ENCODE results near the gene SHQ1. TPM values are rescaled to one million over a fixed set of nuclear protein-coding genes. Genes with fewer than 3 reads are reported as not detected.

The SHQ1 gene
- total and polyA plus RNA-seq, 2 donors, result 17.4 to 22.6 TPM

DNA sequence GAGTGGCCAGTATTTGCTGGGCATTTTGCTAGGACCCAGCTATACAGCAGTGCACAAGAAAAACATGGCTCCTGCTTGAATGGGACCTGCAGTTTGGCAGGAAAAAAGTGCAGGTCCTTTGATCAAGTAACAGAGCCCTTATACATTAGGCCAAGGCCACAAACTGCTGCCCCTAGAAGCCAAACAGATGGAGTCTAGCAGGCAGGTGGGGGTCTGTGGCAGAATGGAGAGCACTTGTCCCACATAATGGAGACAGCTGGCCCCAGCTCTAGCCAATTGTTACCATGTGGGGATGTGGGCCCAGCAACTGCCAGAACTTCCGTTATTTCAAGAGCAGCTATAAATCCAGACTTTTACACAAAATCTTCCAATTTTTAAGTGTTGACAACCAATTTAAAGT, 79.3 kb downstream of the SHQ1 start:
- Histone ChIP-seq H3K27me3 (ENCODE audit: control insufficient read depth in 2 of 2, insufficient read depth in 1 of 2, low read length in 1 of 2) (no peaks in the 10 kb centered on the region), H3K4me3 (ENCODE audit: low read length in 2 of 2) (no peak overlapping the region), H3K4me1 (ENCODE audit: control insufficient read depth in 2 of 2, insufficient read depth in 2 of 2, low read length in 2 of 2) (peaks cover 0 to 2% of the 10 kb centered on the region in 2 donors), H3K36me3 (ENCODE audit: control insufficient read depth in 2 of 2, insufficient read depth in 2 of 2, low read length in 1 of 2) (peaks cover 5 to 6% of the 10 kb centered on the region in 2 donors), H3K27ac (ENCODE audit: low read depth in 1 of 2, low read length in 1 of 2) (no peak overlapping the region), H3K9me3 (ENCODE audit: control insufficient read depth in 2 of 2, insufficient read depth in 1 of 2, low read length in 1 of 2) (no peaks in the 10 kb centered on the region)
- 98% methylated on average over 1 of the region's 1 CpG for WGBS
- DNase-seq (ENCODE audit: low read depth in 6 of 9, low spot score in 9 of 9), result no peak

DNA sequence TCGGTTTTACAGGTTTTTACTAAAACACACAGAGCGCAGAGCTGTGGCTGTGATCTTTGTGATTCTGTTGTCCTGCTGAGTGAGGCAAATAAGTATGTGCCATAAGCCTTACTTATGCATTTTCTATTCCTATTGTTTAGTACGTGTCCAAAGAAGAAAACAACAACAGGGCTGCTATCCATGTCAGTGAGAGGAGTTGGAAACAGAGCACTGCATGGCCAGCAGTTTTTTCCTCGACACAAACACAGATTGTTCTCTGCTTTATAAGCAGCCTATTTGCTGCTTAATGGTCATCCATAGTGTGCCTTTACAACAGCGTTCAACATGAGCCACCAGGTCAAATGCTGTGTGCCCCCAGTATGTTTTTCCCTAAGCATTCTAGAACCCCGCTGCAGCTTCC, 79.8 kb downstream of the SHQ1 start:
- H3K27me3 ChIP-seq (ENCODE audit: control insufficient read depth in 2 of 2, insufficient read depth in 1 of 2, low read length in 1 of 2), result no peaks in the 10 kb centered on the region
- 96% methylated on average over 6 of the region's 6 CpGs for WGBS
- DNase-seq (ENCODE audit: low read depth in 6 of 9, low spot score in 9 of 9), result no peak
- H3K4me1 ChIP-seq (ENCODE audit: control insufficient read depth in 2 of 2, insufficient read depth in 2 of 2, low read length in 2 of 2), result peaks cover 0 to 2% of the 10 kb centered on the region in 2 donors
- H3K9me3 ChIP-seq (ENCODE audit: control insufficient read depth in 2 of 2, insufficient read depth in 1 of 2, low read length in 1 of 2), result no peaks in the 10 kb centered on the region
- no peak overlapping the region for H3K27ac ChIP-seq (ENCODE audit: low read depth in 1 of 2, low read length in 1 of 2)
- no peak overlapping the region for H3K4me3 ChIP-seq (ENCODE audit: low read length in 2 of 2)
- peaks cover 5 to 6% of the 10 kb centered on the region in 2 donors for H3K36me3 ChIP-seq (ENCODE audit: control insufficient read depth in 2 of 2, insufficient read depth in 2 of 2, low read length in 1 of 2)

DNA sequence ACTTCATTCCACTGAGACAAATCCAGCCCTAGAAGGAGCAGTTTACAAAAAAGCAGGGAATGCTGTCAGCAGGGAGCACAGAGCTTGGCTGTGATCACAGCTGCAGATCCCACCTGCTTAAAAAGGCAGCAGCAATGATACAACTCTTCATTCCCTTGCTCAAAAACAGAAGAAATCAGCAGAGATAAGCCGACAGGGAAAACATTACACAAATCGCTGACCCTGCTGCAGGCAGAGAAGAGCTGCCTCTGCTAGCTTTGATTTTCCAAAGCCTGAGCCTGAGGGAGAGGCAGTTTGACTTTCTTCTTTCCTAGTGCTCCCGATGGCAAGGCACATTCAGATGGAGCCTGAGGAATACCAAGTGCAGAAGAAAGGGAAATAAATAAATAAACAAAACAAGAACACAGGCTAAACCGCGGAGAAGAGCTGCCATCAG, 80.2 kb downstream of the SHQ1 start:
- no peak overlapping the region for H3K27ac ChIP-seq (ENCODE audit: low read depth in 1 of 2, low read length in 1 of 2)
- peaks cover 0 to 2% of the 10 kb centered on the region in 2 donors for H3K4me1 ChIP-seq (ENCODE audit: control insufficient read depth in 2 of 2, insufficient read depth in 2 of 2, low read length in 2 of 2)
- peaks cover 5 to 6% of the 10 kb centered on the region in 2 donors for H3K36me3 ChIP-seq (ENCODE audit: control insufficient read depth in 2 of 2, insufficient read depth in 2 of 2, low read length in 1 of 2)
- no peak overlapping the region for H3K4me3 ChIP-seq (ENCODE audit: low read length in 2 of 2)
- WGBS, result 95% methylated on average over 5 of the region's 5 CpGs
- no peaks in the 10 kb centered on the region for H3K9me3 ChIP-seq (ENCODE audit: control insufficient read depth in 2 of 2, insufficient read depth in 1 of 2, low read length in 1 of 2)
- no peaks in the 10 kb centered on the region for H3K27me3 ChIP-seq (ENCODE audit: control insufficient read depth in 2 of 2, insufficient read depth in 1 of 2, low read length in 1 of 2)
- DNase-seq (ENCODE audit: low read depth in 6 of 9, low spot score in 9 of 9), result no peak

DNA sequence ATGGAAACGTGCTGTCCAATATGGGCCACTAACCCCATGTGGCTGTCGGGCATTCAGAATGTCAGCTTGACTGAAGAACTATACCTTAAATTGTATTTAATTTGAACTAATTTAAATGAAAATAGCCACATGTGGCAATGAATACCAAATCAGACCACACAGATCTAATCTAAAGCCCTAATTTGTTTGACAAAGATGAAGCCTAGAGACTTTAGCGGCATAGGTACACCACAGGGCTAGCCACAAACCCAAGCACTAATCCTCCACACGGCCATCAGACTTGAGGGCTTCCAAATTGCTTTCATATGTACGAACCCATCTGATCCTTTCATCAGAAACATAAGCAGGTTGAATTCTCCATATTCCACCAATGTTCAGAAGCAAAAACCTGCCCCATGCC, 81.4 kb downstream of the SHQ1 start:
- no peak overlapping the region for H3K27ac ChIP-seq (ENCODE audit: low read depth in 1 of 2, low read length in 1 of 2)
- peaks cover 0 to 2% of the 10 kb centered on the region in 2 donors for H3K4me1 ChIP-seq (ENCODE audit: control insufficient read depth in 2 of 2, insufficient read depth in 2 of 2, low read length in 2 of 2)
- no peaks in the 10 kb centered on the region for H3K9me3 ChIP-seq (ENCODE audit: control insufficient read depth in 2 of 2, insufficient read depth in 1 of 2, low read length in 1 of 2)
- no peaks in the 10 kb centered on the region for H3K27me3 ChIP-seq (ENCODE audit: control insufficient read depth in 2 of 2, insufficient read depth in 1 of 2, low read length in 1 of 2)
- no peak overlapping the region for H3K4me3 ChIP-seq (ENCODE audit: low read length in 2 of 2)
- H3K36me3 ChIP-seq (ENCODE audit: control insufficient read depth in 2 of 2, insufficient read depth in 2 of 2, low read length in 1 of 2), result peaks cover 9% of the 10 kb centered on the region in 2 donors
- no peak for DNase-seq (ENCODE audit: low read depth in 6 of 9, low spot score in 9 of 9)
- 83% methylated on average over 5 of the region's 5 CpGs for WGBS

DNA sequence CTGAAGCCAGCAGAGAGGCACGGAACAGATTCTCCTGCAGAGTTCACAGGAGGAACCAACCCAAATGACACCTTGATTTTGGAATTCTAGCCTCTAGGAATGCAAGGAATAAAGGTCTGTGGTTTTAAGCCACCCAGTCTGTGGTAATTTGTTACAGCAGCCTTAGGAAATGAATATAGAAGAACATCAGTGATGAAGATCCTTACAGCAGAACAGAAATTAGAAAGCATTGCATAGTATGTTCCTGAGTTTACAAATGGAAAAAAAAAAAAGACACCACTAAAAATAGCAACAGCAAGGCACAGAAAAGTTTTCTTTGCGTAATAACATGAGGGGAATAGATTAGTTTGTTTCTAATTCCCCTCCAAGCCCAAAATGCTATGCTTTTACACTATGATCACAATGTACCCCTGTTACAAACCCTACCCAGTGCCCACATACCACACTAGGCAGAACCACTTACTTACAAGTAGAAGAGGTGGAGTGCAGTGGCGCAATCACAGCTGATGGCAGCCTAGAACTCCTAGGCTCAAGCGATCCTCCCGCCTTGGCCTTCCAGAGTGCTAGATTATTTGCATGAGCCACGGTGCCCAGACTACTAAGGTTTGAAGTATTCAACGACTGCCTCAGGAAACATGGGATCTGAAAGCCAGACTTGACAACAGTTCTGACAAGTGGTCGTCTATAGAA, 84.3 kb downstream of the SHQ1 start:
- H3K27ac ChIP-seq (ENCODE audit: low read depth in 1 of 2, low read length in 1 of 2), result peak overlapping the region in 1 of 2 donors; percentile 18
- no peak for DNase-seq (ENCODE audit: low read depth in 6 of 9, low spot score in 9 of 9)
- H3K9me3 ChIP-seq (ENCODE audit: control insufficient read depth in 2 of 2, insufficient read depth in 1 of 2, low read length in 1 of 2), result no peaks in the 10 kb centered on the region
- H3K36me3 ChIP-seq (ENCODE audit: control insufficient read depth in 2 of 2, insufficient read depth in 2 of 2, low read length in 1 of 2), result peaks cover 9 to 10% of the 10 kb centered on the region in 2 donors
- H3K4me3 ChIP-seq (ENCODE audit: low read length in 2 of 2), result no peak overlapping the region
- H3K4me1 ChIP-seq (ENCODE audit: control insufficient read depth in 2 of 2, insufficient read depth in 2 of 2, low read length in 2 of 2), result peaks cover 0 to 2% of the 10 kb centered on the region in 2 donors
- H3K27me3 ChIP-seq (ENCODE audit: control insufficient read depth in 2 of 2, insufficient read depth in 1 of 2, low read length in 1 of 2), result no peaks in the 10 kb centered on the region
- WGBS, result 96% methylated on average over 8 of the region's 8 CpGs

DNA sequence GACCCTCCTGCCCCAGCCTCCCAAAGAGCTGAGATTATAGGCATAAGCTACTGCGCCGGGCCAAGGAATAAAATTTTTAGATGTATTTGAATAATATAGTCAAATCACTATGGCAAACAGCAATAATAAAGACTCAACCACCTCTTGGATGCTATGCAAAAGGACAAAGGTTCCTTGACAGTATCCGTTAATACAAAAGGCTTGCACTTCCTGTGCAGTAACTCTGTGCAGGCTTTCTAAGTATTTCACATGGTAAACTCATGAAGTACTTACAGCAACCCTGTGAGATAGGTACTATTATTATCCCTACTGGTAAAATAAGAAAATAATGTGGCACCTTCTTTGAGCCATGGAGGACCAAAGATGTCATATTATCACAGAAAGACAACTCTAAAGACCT, 86.8 kb downstream of the SHQ1 start:
- Histone ChIP-seq H3K27me3 (ENCODE audit: control insufficient read depth in 2 of 2, insufficient read depth in 1 of 2, low read length in 1 of 2) (no peaks in the 10 kb centered on the region), H3K4me3 (ENCODE audit: low read length in 2 of 2) (no peak overlapping the region), H3K27ac (ENCODE audit: low read depth in 1 of 2, low read length in 1 of 2) (no peak overlapping the region), H3K4me1 (ENCODE audit: control insufficient read depth in 2 of 2, insufficient read depth in 2 of 2, low read length in 2 of 2) (peaks cover 10 to 13% of the 10 kb centered on the region in 2 donors), H3K9me3 (ENCODE audit: control insufficient read depth in 2 of 2, insufficient read depth in 1 of 2, low read length in 1 of 2) (no peaks in the 10 kb centered on the region), H3K36me3 (ENCODE audit: control insufficient read depth in 2 of 2, insufficient read depth in 2 of 2, low read length in 1 of 2) (peaks cover 6 to 10% of the 10 kb centered on the region in 2 donors)
- no peak for DNase-seq (ENCODE audit: low read depth in 6 of 9, low spot score in 9 of 9)
- WGBS, result 93% methylated on average over 3 of the region's 3 CpGs

DNA sequence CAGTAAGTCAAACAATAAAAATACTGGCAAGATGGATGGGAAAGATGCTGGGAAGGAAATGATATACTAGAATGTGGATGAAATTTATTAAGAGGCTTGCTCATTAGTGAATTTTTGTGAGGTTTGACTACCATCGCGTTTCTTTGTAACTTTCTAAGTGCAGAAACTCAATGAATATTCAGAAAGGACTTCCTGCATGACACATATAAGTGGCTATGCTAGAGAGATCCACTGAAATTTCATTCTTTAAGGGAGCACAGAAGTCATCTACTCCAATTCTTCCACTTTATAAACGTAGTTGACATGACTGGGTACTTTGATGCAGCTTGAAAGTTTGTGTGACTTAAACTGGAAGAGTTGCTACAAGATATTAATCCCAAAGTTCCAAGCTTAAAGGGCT, 88.0 kb downstream of the SHQ1 start:
- H3K36me3 ChIP-seq (ENCODE audit: control insufficient read depth in 2 of 2, insufficient read depth in 2 of 2, low read length in 1 of 2), result peaks cover 3 to 10% of the 10 kb centered on the region in 2 donors

DNA sequence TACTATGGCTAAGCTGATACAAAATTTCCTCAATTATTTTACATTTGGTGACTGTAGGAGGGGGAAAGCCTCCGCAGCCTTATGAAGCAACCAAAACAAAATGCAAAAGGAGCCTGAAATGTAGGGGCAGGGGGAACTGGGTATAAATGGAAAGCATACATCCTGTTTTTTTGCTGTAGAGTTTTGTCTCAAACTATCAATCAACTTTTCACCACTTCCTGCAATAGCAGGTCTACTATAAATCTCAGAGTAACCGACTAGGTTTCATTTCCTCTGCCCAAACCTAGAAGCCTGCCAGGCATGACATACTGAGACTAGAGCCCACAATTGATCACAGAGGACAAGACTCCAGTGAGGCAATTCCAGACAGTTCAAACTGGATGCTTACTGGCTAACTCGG, 91.3 kb downstream of the SHQ1 start:
- no peaks in the 10 kb centered on the region for H3K27me3 ChIP-seq (ENCODE audit: control insufficient read depth in 2 of 2, insufficient read depth in 1 of 2, low read length in 1 of 2)
- H3K36me3 ChIP-seq (ENCODE audit: control insufficient read depth in 2 of 2, insufficient read depth in 2 of 2, low read length in 1 of 2), result peaks cover 2 to 3% of the 10 kb centered on the region in 2 donors
- peak; percentile 32 to 89 (median 62) for DNase-seq (ENCODE audit: low read depth in 6 of 9, low spot score in 9 of 9)
- peaks cover 10 to 15% of the 10 kb centered on the region in 2 donors for H3K4me1 ChIP-seq (ENCODE audit: control insufficient read depth in 2 of 2, insufficient read depth in 2 of 2, low read length in 2 of 2)
- no peak overlapping the region for H3K4me3 ChIP-seq (ENCODE audit: low read length in 2 of 2)
- H3K27ac ChIP-seq (ENCODE audit: low read depth in 1 of 2, low read length in 1 of 2), result peak overlapping the region; percentile 84 to 90
- WGBS, result 12% methylated on average over 3 of the region's 3 CpGs
- H3K9me3 ChIP-seq (ENCODE audit: control insufficient read depth in 2 of 2, insufficient read depth in 1 of 2, low read length in 1 of 2), result no peaks in the 10 kb centered on the region

More for the DNA sequence above, 88.0 kb downstream of the SHQ1 start:
- no peak overlapping the region for H3K4me3 ChIP-seq (ENCODE audit: low read length in 2 of 2)
- H3K27ac ChIP-seq (ENCODE audit: low read depth in 1 of 2, low read length in 1 of 2), result no peak overlapping the region
- H3K27me3 ChIP-seq (ENCODE audit: control insufficient read depth in 2 of 2, insufficient read depth in 1 of 2, low read length in 1 of 2), result no peaks in the 10 kb centered on the region
- H3K4me1 ChIP-seq (ENCODE audit: control insufficient read depth in 2 of 2, insufficient read depth in 2 of 2, low read length in 2 of 2), result peaks cover 13 to 15% of the 10 kb centered on the region in 2 donors
- H3K9me3 ChIP-seq (ENCODE audit: control insufficient read depth in 2 of 2, insufficient read depth in 1 of 2, low read length in 1 of 2), result no peaks in the 10 kb centered on the region
- 89% methylated on average over 3 of the region's 3 CpGs for WGBS
- no peak for DNase-seq (ENCODE audit: low read depth in 6 of 9, low spot score in 9 of 9)

DNA sequence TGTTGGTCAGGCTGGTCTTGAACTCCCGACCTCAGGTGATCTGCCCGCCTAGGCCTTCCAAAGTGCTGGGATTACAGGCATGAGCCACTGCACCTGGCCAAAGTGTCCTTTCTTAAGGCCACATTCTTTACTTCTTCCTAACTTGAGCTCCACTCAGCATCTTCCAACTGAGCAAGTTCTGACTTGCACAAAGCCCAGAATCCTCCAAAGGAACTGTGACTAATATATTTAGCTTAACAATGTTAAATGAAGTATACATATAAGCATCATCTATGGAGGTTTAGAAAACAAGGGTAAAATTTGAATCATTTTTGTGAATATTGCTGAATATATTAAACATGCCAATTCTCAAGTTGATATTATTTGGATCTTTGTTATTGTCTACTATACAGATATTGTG, 93.7 kb downstream of the SHQ1 start:
- H3K4me1 ChIP-seq (ENCODE audit: control insufficient read depth in 2 of 2, insufficient read depth in 2 of 2, low read length in 2 of 2), result peaks cover 10 to 15% of the 10 kb centered on the region in 2 donors
- H3K9me3 ChIP-seq (ENCODE audit: control insufficient read depth in 2 of 2, insufficient read depth in 1 of 2, low read length in 1 of 2), result no peaks in the 10 kb centered on the region
- no peak for DNase-seq (ENCODE audit: low read depth in 6 of 9, low spot score in 9 of 9)
- no peak overlapping the region for H3K27ac ChIP-seq (ENCODE audit: low read depth in 1 of 2, low read length in 1 of 2)
- H3K27me3 ChIP-seq (ENCODE audit: control insufficient read depth in 2 of 2, insufficient read depth in 1 of 2, low read length in 1 of 2), result no peaks in the 10 kb centered on the region
- peaks cover 0 to 10% of the 10 kb centered on the region in 2 donors for H3K36me3 ChIP-seq (ENCODE audit: control insufficient read depth in 2 of 2, insufficient read depth in 2 of 2, low read length in 1 of 2)
- no peak overlapping the region for H3K4me3 ChIP-seq (ENCODE audit: low read length in 2 of 2)
- 95% methylated on average over 2 of the region's 2 CpGs for WGBS
